Hematopoietic multipotent progenitor cell (in vitro differentiated cells): ENCODE measurements around the gene ZFAND6. TPM values are rescaled to one million over a fixed set of nuclear protein-coding genes. Genes with fewer than 3 reads are reported as not detected.

Experiments used
- DNase-seq, 3 donors: peaks; one replicate each; pipeline ENCODE4 v3.0.0-alpha.2; 2011 to 2015; ENCODE audit warnings: low read depth in 2 of 3, low spot score in 2 of 3
- total RNA-seq: library from RNA; depleted of rRNA; stranded (reverse); fragments of >200 nt; gene quantifications from one replicate; pipeline ENCODE4 v1.2.3, GENCODE V29; 2012

ZFAND6 gene
- total RNA-seq, 1 donor: 166 TPM

GRCh38 chr15:80162059-80162554 is 102.6 kb downstream of the ZFAND6 start:
- no peak for DNase-seq

GRCh38 chr15:80163217-80163616 is 103.7 kb downstream of the ZFAND6 start:
- no peak for DNase-seq

DNA sequence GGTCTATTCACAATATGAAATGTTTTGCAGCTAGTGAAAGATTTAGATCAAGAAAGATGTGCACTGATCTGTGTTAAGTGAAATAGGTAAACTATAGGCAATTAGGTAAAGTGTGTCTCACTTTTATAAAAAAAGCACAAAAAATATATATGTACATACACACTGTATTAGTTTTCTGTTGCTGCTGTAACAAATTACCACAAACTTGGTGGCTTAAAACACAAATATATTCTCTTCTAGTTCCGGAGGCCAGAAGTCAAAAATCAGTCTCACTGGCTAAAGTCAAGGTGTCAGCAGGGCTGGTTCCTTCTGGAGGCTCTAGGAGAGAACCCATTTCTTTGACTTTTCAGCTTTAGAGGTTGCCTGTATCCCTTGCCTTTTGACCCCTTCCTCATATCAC is 104.4 kb downstream of the ZFAND6 start:
- no peak for DNase-seq

DNA sequence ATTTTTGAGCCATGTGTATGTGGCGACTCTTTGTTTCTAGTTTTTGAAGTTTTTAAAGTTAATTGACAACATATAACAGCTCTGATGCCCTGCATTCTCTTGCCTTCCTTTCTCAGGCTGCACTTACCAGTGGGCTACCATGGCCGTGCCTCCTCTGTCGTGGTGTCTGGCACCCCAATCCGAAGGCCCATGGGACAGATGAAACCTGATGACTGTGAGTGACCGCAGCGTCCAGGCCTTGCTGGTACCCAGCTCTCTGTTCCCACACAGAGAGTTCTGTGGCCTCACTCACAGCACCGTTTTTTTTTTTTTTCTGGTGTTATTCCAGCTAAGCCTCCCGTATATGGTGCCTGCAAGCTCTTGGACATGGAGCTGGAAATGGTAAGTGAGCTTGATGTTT is 108.5 kb downstream of the ZFAND6 start:
- DNase-seq: no peak

GRCh38 chr15:80168421-80168820 is 108.9 kb downstream of the ZFAND6 start:
- no peak for DNase-seq

DNA sequence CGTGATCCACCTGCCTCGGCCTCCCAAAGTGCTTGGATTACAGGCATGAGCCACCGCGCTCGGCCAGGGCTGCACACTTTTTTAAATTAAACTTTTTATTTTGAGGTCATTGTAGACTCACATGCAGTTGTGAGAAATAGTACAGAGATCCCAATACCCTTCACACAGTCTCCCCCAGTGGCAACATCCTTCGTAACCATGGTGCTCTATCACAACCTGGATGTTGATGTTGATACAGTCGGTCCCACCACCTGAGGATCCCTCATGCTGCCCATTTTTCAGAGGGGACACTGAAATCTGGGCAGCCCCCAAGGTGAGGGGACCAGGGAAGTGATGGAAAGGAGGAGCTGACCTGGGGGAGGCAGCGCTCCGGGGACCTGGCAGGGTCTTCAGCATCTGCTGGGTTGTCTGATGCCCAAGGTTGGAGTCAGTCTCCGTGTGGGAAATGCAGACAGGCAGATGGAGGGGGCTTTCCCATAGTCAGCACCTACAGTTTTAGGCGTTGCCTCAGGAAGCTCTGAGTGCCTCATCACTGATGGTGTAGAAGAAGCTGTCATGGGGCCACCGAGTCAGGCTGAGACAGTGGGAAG is 110.4 kb downstream of the ZFAND6 start:
- no peak for DNase-seq

DNA sequence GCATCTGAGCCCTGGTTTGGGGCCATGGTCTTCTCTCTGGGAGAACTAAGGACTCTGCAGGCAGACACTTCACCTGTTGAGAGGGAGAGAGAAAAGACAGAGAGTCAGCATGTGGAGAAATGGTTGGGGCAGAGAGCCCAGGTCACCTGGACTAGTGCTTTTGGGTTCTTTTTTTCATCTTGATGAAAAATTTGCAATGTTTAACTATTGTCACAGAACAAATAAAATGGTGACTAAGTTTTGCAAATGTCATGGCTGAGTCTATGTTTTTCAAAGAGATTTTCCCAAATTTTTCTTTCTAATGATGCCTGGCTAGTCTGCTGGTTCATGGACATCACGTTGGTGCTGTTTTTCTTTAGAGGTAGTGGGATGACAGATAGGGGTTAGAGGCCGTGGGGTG is 111.1 kb downstream of the ZFAND6 start:
- no peak for DNase-seq

DNA sequence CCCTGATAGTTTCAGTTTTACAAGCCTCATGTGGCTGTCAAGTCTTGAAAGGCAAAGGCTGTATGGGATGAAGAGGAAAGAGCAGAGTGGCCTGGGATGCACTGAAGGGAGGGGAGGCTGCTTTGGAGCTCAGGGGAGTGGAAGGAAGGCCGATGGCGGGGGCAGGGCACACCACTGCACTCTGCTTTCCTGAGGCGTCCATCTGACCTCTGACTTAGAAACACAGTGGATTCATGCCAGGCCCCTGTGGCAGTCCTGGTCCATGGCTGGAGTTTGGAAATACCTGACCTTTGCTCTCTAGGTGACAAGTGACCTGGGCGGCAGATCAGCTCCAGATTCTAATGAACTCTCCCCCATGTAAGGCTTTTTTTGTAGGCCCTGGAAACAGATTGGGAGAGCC is 112.3 kb downstream of the ZFAND6 start:
- DNase-seq: no peak

DNA sequence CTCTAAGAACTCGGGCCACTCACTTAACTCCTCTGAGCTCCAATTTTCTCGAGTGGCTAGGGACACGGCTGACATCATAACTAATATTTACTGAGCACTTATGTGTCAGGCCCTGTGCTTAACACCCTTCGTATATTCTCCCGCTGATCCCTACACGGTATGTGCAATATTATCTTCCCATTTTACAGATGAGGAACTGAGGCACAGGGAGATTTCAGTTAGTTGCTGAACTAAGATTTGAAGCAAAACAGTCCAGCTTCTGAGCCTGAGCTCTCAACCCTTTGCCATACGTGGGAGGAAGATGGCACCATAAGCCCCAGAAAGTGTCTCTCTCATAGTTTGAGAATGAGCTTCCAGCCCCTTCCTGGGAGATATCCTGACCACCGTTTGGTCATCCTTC is 112.9 kb downstream of the ZFAND6 start:
- no peak for DNase-seq

- peak; percentile 29 to 85 (median 67) for DNase-seq
Observed at GRCh38 chr15:80173022-80173759, 113.7 kb downstream of the ZFAND6 start.

DNA sequence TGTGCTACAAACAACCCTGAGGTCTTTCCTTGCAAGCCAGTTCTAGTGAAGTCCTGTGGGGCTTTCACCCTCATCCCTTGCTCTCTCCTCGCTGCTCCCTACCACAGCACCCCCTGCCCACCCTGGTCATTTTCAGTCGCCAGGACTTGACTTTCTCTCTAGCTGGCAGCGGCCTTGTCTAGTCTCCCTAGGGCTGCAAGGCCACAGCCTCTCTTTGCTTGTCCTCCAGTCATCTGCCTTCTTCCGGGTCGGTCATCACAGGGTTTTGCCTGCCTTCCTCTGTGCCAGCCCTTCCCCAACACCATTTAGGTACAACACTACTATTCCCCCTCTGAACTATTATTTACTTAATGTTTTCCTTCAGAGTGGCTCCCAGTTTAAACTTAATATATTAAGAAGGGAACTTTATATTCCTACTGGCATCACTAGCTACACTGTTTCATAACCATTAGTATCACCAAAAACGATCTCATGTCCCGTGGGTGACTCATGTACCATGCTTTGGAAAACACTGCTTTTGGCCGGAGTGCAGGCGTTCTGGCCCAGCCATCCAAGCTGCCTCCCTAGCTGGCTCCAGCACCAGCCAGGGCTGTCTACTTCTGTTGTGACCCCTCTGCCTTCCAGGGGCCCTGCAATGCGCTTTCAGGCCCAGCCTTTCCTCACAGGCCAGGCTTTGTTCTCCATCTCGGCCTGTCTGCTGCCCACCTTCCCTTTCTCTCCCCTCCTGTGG is 114.7 kb downstream of the ZFAND6 start:
- no peak for DNase-seq

DNA sequence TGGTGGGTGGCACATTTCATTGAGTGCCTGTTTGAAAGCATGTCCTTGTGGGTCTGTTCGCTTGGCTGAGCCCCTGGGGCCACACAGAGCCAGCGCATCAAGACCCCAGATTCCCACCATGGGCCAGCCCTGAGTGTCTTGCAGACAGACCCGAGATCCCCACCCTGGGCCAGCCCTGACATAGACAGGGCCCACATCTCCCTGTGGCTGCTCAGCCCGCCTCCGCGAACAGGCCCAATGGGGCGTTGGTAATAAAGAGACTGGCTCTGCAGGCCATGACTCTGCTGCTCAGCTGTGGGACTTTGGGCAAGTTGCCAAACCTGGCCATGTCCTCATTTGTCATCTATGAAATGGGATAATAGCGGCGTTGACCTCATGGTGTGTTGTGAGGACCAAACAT is 116.0 kb downstream of the ZFAND6 start:
- DNase-seq: no peak

GRCh38 chr15:80176443-80176842 is 117.0 kb downstream of the ZFAND6 start:
- DNase-seq: no peak

DNA sequence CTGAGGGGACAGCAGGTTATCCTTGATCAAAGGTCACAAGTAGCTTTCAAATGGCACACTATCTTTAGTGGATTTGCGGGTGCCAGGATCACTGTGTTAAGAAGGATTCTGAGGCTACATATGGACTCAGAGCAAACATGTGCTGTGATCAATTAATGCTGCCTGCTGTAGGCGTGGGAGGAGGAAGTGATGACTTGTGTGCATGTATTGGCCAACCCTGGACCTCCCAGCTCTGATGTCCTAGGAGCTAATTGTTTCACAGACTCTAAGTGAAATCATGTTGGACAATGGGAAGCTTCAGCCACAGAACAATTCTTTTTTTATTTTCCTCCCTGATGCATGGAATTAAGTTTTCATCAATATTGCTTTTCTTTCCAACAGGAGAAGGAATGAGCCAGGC is 117.7 kb downstream of the ZFAND6 start:
- DNase-seq: no peak

GRCh38 chr15:80179025-80179759 is 119.7 kb downstream of the ZFAND6 start:
- DNase-seq: no peak

- DNase-seq: no peak
Observed at GRCh38 chr15:80179935-80180334, 120.5 kb downstream of the ZFAND6 start.

DNA sequence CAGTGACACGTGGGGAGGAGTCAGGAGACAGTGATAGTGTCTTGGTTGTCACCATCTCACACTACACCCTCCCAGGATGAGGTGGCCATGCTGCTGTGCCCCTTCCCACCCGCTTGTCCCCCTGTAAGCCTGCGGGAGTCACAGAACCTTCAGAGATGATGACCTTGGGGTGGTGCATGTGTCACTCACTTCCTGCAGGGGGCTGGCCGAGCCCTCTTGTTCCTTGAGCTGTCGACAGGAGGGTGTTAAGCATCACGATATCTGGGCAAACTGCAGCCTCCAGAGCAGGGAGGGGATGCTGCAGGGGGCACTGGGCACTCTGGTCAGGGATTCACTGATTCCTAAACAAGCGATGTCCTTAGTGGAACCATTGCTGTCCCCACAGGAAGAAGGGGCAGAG is 121.0 kb downstream of the ZFAND6 start:
- no peak for DNase-seq

- no peak for DNase-seq
Observed at GRCh38 chr15:80180986-80181385, 121.5 kb downstream of the ZFAND6 start.

DNA sequence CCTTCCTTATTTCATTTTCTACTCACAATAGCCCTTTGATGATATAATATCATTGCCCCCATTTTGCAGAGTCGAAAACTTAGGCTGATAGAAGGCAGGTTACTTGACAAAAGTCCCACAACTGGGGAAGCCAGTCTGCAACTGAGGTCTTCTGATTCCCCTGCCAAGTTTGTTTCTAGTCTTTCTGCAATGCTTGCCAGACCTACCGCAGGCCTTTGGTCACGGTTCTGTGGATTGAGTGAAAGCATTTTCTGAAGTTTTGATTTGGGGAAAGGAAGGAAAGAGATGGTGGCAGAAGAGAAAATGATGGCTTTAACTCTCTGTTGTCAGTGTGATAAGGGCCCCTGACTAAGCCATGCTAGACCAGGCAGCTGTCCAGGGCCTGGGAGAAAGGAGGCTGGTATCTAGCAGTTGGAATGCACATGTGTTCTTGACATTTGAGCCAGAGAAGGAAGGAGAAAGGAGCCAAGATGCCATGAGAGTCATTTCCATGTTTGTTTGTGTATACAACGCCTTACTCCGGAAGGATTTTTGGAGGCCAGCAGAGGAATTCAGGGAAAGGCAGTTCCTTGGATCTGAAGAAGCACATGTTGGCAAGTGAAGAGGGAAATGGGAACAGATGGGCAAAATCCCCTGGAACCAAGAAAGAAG is 123.3 kb downstream of the ZFAND6 start:
- DNase-seq: no peak

DNA sequence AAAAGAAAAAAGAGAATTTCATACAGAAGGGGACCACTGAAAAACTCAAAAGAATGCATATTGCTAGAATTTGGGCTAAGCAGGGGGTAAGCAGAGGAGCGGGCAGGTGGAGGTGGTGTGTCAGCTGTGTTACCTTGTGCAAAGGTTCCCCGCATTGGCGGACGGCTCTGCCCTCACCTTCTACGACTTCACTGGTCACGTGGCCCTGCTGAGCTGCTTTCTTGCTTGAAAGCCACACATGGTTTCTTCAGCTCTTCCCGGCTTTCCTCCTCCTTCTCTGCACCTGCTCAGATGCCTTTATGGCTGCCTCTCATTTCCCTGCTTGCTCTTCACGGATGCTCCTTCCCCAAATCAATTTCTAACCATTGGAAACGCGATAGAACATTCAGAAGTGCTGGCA is 123.8 kb downstream of the ZFAND6 start:
- no peak for DNase-seq

- DNase-seq: no peak
Observed at GRCh38 chr15:80183886-80184285, 124.4 kb downstream of the ZFAND6 start.
